GM12873 (cell line): ENCODE results near the gene CACNA1F.

Source experiments
- TF ChIP-seq, protein P1 (sequence below): IDR thresholded peaks from 2 replicates; pipeline ENCODE4 v1.5.1; 2012; ENCODE audit warnings: low read depth, mild to moderate bottlenecking, moderate library complexity, low read length, control low read depth; ENCODE audit not compliant: insufficient read depth; ENCODE audit errors: missing control alignments

CACNA1F gene

GRCh38 chrX:49238735-49239134 lies 5.6 kb upstream of the CACNA1F start:
- TF ChIP-seq, protein P1, sequence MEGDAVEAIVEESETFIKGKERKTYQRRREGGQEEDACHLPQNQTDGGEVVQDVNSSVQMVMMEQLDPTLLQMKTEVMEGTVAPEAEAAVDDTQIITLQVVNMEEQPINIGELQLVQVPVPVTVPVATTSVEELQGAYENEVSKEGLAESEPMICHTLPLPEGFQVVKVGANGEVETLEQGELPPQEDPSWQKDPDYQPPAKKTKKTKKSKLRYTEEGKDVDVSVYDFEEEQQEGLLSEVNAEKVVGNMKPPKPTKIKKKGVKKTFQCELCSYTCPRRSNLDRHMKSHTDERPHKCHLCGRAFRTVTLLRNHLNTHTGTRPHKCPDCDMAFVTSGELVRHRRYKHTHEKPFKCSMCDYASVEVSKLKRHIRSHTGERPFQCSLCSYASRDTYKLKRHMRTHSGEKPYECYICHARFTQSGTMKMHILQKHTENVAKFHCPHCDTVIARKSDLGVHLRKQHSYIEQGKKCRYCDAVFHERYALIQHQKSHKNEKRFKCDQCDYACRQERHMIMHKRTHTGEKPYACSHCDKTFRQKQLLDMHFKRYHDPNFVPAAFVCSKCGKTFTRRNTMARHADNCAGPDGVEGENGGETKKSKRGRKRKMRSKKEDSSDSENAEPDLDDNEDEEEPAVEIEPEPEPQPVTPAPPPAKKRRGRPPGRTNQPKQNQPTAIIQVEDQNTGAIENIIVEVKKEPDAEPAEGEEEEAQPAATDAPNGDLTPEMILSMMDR: no peak

GRCh38 chrX:49237060-49237459 lies 3.9 kb upstream of the CACNA1F start:
- TF ChIP-seq, protein P1: no peak

- TF ChIP-seq, protein P1: no peak
Measured at GRCh38 chrX:49233887-49234555, 881 bp upstream of the CACNA1F start.

- TF ChIP-seq, protein P1: no peak
Measured at GRCh38 chrX:49232525-49232924, 615 bp downstream of the CACNA1F start.

DNA sequence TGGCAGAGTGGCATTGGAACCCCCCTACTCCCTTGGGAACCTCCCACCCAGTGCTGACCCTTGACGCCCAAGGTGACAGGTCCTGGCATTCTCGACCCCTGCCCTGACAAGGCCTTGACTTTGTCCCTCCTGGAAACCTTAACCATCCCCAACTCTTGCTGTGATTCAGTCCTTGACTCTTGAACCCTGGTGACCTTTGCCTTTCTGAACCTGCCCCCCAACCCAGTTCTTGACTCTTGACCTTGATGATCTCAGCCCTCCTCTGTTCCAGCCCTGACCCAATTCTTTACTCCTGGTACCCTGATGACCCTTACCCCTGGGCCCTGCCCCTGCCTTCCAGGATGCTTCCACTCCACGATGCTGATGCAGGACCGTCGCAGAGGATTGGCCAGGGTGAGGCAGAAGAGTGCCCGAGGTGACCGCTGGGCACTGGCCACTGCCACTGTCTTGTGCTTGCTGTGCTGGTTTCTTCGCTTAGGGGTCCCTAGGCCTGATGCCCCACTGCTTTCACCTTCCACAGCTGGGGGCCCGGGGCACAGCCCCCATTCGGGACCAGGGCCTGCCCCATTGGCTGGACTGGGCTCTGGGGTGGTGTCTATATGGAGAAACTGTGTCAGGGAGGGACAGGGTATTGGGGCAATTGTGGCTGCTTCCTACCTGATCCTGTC lies 1.7 kb downstream of the CACNA1F start:
- TF ChIP-seq, protein P1: no peak

GRCh38 chrX:49230500-49231232 lies 2.5 kb downstream of the CACNA1F start:
- TF ChIP-seq, protein P1: peak; percentile 34

DNA sequence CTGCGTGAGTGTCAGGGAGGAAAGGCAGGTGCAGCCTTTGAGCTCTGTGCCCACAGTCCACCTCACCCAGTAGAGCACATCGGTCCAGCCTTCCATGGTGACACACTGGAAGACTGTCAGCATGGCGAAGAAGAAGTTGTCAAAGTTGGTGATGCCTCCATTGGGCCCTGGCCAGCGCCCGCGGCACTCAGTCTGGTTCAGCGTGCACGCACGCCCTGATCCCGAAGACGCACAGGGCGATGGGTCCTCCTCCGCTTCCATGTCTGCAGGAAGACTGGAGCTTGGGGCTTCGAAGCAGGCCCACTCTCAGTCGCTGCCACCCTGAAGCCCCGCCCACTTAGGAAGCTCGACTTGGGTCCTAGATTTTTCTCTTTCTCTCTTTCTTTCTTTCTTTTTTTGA lies 5.0 kb downstream of the CACNA1F start:
- TF ChIP-seq, protein P1: no peak
